Measurements from ENCODE around the gene TWF2. TPM values are rescaled to one million over a fixed set of nuclear protein-coding genes. Genes with fewer than 3 reads are reported as not detected.
A peak's percentile ranks its signal among the peaks of the same experiment; 100 is the strongest.

The TWF2 gene
- total RNA-seq, 1 experiment from 2014 or later: 44.8 TPM

DNA sequence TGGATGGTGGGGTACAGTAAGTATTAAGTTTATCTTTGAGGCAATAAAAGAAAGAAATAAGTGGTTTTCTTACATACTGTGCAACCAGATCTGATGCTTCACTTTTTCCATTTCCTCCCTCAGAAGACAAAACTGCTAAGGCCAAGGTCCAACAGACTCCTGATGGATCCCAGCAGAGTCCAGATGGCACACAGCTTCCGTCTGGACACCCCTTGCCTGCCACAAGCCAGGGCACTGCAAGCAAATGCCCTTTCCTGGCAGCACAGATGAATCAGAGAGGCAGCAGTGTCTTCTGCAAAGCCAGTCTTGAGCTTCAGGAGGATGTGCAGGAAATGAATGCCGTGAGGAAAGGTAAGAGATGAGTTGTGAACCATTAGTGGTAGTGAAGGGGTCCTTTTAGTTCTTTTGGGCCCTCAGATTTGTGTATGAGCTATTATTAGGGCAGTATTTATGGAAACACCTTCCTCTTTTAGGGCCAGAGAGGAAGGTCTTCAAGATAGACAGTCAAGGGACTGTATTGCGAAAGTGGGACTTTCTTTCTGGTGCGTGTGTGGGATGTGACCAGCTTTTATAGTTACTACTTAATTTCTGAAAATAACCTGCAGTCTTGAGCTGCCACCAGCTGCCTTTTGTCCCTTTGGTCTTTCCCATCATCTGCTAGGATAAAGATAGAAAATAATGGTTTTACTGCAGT is 36.4 kb downstream of the TWF2 start:
- peaks cover 38 to 81% (median 76%) of the 10 kb centered on the region in 3 experiments; a peak in 6 of 7 replicates for H3K36me3 Mint-ChIP-seq (ENCODE audit: insufficient read depth in 1 of 3, low read depth in 3 of 3)
- H3K9ac ChIP-seq (ENCODE audit: extremely low read depth, insufficient read length, low read length): no peak overlapping the region

More for the DNA sequence above, 36.4 kb downstream of the TWF2 start:
- no peak overlapping the region for H3T11ph ChIP-seq (ENCODE audit: low read length)
- no peaks in the 10 kb centered on the region for H3K79me2 ChIP-seq (ENCODE audit: insufficient read depth, low read length)
- Mint-ChIP-seq H3K4me3 (no peak overlapping the region), H3K27ac (peak overlapping the region in 2 of 3 experiments; percentile 30 to 87; a peak in 2 of 7 replicates), H3K27me3 (ENCODE audit: low read depth) (no peaks in the 10 kb centered on the region), H3K9me3 (no peaks in the 10 kb centered on the region), H3K4me1 (peaks cover 13 to 14% of the 10 kb centered on the region in 2 experiments)
- no peak overlapping the region for H2BK15ac ChIP-seq (ENCODE audit: low read depth, low read length)
- no peaks in the 10 kb centered on the region for H4K20me1 ChIP-seq (ENCODE audit: control insufficient read depth, insufficient read depth, insufficient read length)
- no peak overlapping the region for H2BK12ac ChIP-seq (ENCODE audit: insufficient read length, low read depth, low read length)
- H4K91ac ChIP-seq (ENCODE audit: insufficient read length, low read depth, low read length): no peak overlapping the region
- H3K27ac ChIP-seq (ENCODE audit: insufficient read length, low read depth, low read length): no peak overlapping the region
- H2BK5ac ChIP-seq (ENCODE audit: insufficient read length, low read length): no peak overlapping the region
- H3K4me1 ChIP-seq (ENCODE audit: insufficient read depth, low read length): no peaks in the 10 kb centered on the region
- no peak for DNase-seq
- H2AK5ac ChIP-seq (ENCODE audit: insufficient read length, low read length): no peak overlapping the region
- H2BK20ac ChIP-seq (ENCODE audit: low read depth, low read length, poor library complexity, severe bottlenecking): no peak overlapping the region
- no peak overlapping the region for H2AFZ ChIP-seq (ENCODE audit: low read length)
- no peak overlapping the region for H4K8ac ChIP-seq (replicated peaks; ENCODE audit: insufficient read length, low read depth, low read length)
- TF ChIP-seq, protein P1, sequence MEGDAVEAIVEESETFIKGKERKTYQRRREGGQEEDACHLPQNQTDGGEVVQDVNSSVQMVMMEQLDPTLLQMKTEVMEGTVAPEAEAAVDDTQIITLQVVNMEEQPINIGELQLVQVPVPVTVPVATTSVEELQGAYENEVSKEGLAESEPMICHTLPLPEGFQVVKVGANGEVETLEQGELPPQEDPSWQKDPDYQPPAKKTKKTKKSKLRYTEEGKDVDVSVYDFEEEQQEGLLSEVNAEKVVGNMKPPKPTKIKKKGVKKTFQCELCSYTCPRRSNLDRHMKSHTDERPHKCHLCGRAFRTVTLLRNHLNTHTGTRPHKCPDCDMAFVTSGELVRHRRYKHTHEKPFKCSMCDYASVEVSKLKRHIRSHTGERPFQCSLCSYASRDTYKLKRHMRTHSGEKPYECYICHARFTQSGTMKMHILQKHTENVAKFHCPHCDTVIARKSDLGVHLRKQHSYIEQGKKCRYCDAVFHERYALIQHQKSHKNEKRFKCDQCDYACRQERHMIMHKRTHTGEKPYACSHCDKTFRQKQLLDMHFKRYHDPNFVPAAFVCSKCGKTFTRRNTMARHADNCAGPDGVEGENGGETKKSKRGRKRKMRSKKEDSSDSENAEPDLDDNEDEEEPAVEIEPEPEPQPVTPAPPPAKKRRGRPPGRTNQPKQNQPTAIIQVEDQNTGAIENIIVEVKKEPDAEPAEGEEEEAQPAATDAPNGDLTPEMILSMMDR (conservative IDR thresholded peaks at IDR 0.05): no peak
- no peak overlapping the region for H2BK120ac ChIP-seq (ENCODE audit: low read depth, low read length, poor library complexity, severe bottlenecking)
- H3K9me3 ChIP-seq (ENCODE audit: control insufficient read depth, low read depth, low read length): no peaks in the 10 kb centered on the region
- H3K23me2 ChIP-seq (ENCODE audit: insufficient read length, low read depth, low read length, poor library complexity, severe bottlenecking): peaks cover 7% of the 10 kb centered on the region
- no peak overlapping the region for H3K14ac ChIP-seq (ENCODE audit: insufficient read depth, low read length)
- no peak overlapping the region for H3K23ac ChIP-seq (ENCODE audit: insufficient read length, low read depth, low read length)
- no peak overlapping the region for H3K56ac ChIP-seq (ENCODE audit: insufficient read length, low read depth, low read length)
- H3K79me1 ChIP-seq (ENCODE audit: insufficient read depth, low read depth, low read length, poor library complexity, severe bottlenecking): no peaks in the 10 kb centered on the region
- no peak overlapping the region for H3K4ac ChIP-seq (ENCODE audit: low read depth, low read length)
- no peak overlapping the region for H3K18ac ChIP-seq (ENCODE audit: insufficient read length, low read depth, low read length)
- H3K4me2 ChIP-seq (ENCODE audit: insufficient read depth, insufficient read length, low read length): no peak overlapping the region
- H3K27me3 ChIP-seq (ENCODE audit: insufficient read depth, low read length): no peaks in the 10 kb centered on the region
- no CpG with 5 or more reads among the region's 4 CpGs for WGBS (ENCODE audit: extremely low coverage, insufficient read length, low lambda C conversion rate)
- no peak overlapping the region for H4K5ac ChIP-seq (ENCODE audit: insufficient read length, low read depth, low read length)
